Measurements from ENCODE around the gene STOX2.
A peak's percentile ranks its signal among the peaks of the same experiment; 100 is the strongest.

STOX2 gene

DNA sequence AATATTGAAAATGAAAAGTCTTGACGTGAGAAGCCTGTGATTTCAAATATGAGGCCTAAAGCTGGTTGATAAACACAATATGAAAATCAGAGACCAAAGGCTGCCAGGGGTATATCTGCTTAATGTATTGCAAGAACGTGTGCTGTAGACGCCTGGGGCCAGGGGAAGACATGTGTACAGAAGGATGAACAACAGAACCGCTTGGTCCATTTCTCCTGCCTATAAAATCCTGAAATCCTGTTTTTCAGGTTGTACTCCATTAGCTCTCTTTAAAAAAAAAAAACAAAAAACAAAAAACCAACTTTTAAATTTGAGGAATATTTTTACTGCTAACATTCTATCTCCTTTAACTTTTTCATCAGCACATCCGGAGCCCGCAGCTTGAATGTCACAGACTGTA lies 109.2 kb downstream of the STOX2 start:
- no peak overlapping the region for H3K27ac ChIP-seq (ENCODE audit: low read length)
- no peaks in the 10 kb centered on the region for H3K27me3 ChIP-seq (ENCODE audit: low read depth, low read length)
- no peaks in the 10 kb centered on the region for H3K9me3 ChIP-seq (ENCODE audit: control insufficient read depth in 1 of 2, low read length in 2 of 2)
- no peaks in the 10 kb centered on the region for H3K36me3 ChIP-seq (ENCODE audit: control insufficient read depth in 1 of 2, insufficient read depth in 2 of 2, low read length in 2 of 2)
- H3K4me1 ChIP-seq (ENCODE audit: control insufficient read depth in 1 of 2, insufficient read depth in 2 of 2, low read length in 2 of 2) = peaks cover 0 to 6% of the 10 kb centered on the region in 2 donors
- H3K4me3 ChIP-seq (ENCODE audit: low read depth in 1 of 2, low read length in 2 of 2) = no peak overlapping the region

- peaks cover 0 to under 1% of the 10 kb centered on the region in 2 donors for H3K4me1 ChIP-seq (ENCODE audit: control insufficient read depth in 1 of 2, insufficient read depth in 2 of 2, low read length in 2 of 2)
- H3K27me3 ChIP-seq (ENCODE audit: low read depth, low read length) = no peaks in the 10 kb centered on the region
- no peaks in the 10 kb centered on the region for H3K36me3 ChIP-seq (ENCODE audit: control insufficient read depth in 1 of 2, insufficient read depth in 2 of 2, low read length in 2 of 2)
- no peak overlapping the region for H3K27ac ChIP-seq (ENCODE audit: low read length)
- peak overlapping the region; percentile 22 to 32 for H3K4me3 ChIP-seq (ENCODE audit: low read depth in 1 of 2, low read length in 2 of 2)
- H3K9me3 ChIP-seq (ENCODE audit: control insufficient read depth in 1 of 2, low read length in 2 of 2) = no peaks in the 10 kb centered on the region
Observed at GRCh38 chr4:184016759-184017668, 111.9 kb downstream of the STOX2 start.

DNA sequence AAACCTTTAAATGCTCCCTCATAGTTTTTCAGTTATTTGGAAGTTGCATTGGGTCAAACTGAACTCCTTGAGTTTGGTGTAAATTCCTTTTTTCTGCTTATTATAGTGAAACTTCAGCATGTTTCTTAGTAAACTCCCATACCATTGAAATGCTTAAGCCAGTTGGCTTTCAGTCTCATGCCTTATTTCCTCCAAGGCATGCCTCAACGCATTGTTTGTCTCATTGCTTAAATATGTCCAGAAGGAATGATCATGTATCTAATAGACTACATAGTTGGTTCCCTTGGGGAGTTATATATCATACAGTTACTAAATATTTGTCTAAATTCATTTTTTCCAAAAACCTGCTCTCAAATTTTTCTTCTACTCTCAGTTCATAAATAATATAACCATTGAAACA lies 114.0 kb downstream of the STOX2 start:
- H3K36me3 ChIP-seq (ENCODE audit: control insufficient read depth in 1 of 2, insufficient read depth in 2 of 2, low read length in 2 of 2) = no peaks in the 10 kb centered on the region
- no peaks in the 10 kb centered on the region for H3K9me3 ChIP-seq (ENCODE audit: control insufficient read depth in 1 of 2, low read length in 2 of 2)
- H3K27me3 ChIP-seq (ENCODE audit: low read depth, low read length) = no peaks in the 10 kb centered on the region
- no peak overlapping the region for H3K4me3 ChIP-seq (ENCODE audit: low read depth in 1 of 2, low read length in 2 of 2)
- H3K4me1 ChIP-seq (ENCODE audit: control insufficient read depth in 1 of 2, insufficient read depth in 2 of 2, low read length in 2 of 2) = no peaks in the 10 kb centered on the region
- no peak overlapping the region for H3K27ac ChIP-seq (ENCODE audit: low read length)

GRCh38 chr4:184019667-184020623 lies 114.8 kb downstream of the STOX2 start:
- Histone ChIP-seq H3K9me3 (ENCODE audit: control insufficient read depth in 1 of 2, low read length in 2 of 2) (no peaks in the 10 kb centered on the region), H3K36me3 (ENCODE audit: control insufficient read depth in 1 of 2, insufficient read depth in 2 of 2, low read length in 2 of 2) (no peaks in the 10 kb centered on the region), H3K27me3 (ENCODE audit: low read depth, low read length) (no peaks in the 10 kb centered on the region), H3K27ac (ENCODE audit: low read length) (no peak overlapping the region), H3K4me1 (ENCODE audit: control insufficient read depth in 1 of 2, insufficient read depth in 2 of 2, low read length in 2 of 2) (no peaks in the 10 kb centered on the region), H3K4me3 (ENCODE audit: low read depth in 1 of 2, low read length in 2 of 2) (no peak overlapping the region)

DNA sequence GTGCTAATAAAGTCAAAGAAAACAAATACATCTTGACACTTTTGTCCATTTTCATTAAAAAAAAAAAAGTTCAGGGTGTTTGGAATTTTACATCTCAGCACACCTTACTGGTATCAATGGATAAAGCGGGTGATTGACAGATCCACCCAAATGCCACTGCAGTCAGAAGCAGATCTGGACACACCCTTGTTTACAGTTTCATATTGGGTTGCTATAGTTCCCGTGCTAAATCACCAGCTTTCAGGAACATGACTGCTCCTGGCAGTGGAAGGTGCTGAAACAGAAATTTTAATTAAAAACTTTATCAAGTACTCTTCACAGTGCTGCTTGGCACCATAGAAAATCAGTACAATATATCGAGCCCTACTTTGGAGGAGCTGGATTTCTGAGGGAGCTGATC lies 116.3 kb downstream of the STOX2 start:
- no peaks in the 10 kb centered on the region for H3K9me3 ChIP-seq (ENCODE audit: control insufficient read depth in 1 of 2, low read length in 2 of 2)

DNA sequence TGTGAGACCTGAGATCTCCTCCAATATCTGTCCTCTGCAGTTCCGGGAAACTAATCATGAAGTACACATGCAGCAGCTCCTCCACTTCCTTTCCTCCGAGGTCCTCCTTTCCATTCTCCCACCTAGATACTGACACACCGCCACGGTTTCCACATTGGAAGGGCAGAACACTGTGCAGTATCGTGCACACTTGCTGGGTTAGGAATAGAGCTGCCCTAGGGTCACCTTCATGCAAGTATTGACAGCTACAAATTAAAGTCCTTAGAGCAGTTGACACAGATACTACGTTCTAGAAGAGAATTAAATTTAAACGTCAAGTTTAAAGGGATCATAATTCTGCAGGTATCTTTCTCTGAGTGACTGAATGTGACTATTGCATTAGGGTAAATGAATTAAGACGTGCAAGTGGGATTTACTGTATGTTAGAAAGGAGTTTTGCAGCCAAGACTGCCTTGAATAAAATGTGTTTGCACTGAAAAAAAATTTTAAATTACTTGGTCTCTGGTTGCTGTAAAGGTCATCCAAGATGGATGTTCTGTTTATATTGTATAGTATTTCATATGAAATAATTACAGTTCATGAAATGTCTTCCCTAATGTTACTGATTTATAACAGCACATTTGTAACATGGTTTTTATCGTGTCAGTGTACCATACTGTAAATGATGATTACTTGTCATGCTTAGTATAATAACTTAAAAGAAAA lies 117.7 kb downstream of the STOX2 start:
- H3K4me3 ChIP-seq (ENCODE audit: low read depth in 1 of 2, low read length in 2 of 2) = no peak overlapping the region
- no peaks in the 10 kb centered on the region for H3K4me1 ChIP-seq (ENCODE audit: control insufficient read depth in 1 of 2, insufficient read depth in 2 of 2, low read length in 2 of 2)
- H3K27me3 ChIP-seq (ENCODE audit: low read depth, low read length) = no peaks in the 10 kb centered on the region
- H3K36me3 ChIP-seq (ENCODE audit: control insufficient read depth in 1 of 2, insufficient read depth in 2 of 2, low read length in 2 of 2) = no peaks in the 10 kb centered on the region
- no peaks in the 10 kb centered on the region for H3K9me3 ChIP-seq (ENCODE audit: control insufficient read depth in 1 of 2, low read length in 2 of 2)
- no peak overlapping the region for H3K27ac ChIP-seq (ENCODE audit: low read length)

More for the DNA sequence above, 116.3 kb downstream of the STOX2 start:
- Histone ChIP-seq H3K4me3 (ENCODE audit: low read depth in 1 of 2, low read length in 2 of 2) (no peak overlapping the region), H3K27ac (ENCODE audit: low read length) (no peak overlapping the region), H3K4me1 (ENCODE audit: control insufficient read depth in 1 of 2, insufficient read depth in 2 of 2, low read length in 2 of 2) (no peaks in the 10 kb centered on the region), H3K36me3 (ENCODE audit: control insufficient read depth in 1 of 2, insufficient read depth in 2 of 2, low read length in 2 of 2) (no peaks in the 10 kb centered on the region), H3K27me3 (ENCODE audit: low read depth, low read length) (no peaks in the 10 kb centered on the region)

DNA sequence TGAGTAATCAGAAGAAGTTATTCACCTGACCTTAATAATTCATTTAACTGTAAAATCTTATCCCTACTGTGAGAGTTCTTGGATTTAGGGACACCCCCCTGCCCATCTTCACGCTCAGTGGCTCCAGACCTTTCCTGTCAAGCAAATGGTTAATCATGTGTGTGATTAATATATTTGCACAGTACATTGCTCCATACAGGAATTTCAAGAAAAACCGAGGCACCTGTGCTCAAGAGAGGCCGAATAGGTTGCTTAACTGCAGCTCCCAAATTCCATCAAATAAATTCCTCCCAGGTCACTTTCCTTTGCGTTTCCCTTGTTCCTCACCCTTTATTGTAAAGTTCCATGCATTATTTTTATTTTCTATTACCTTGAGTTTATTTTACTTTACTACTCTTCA lies 119.5 kb downstream of the STOX2 start:
- no peaks in the 10 kb centered on the region for H3K36me3 ChIP-seq (ENCODE audit: control insufficient read depth in 1 of 2, insufficient read depth in 2 of 2, low read length in 2 of 2)
- H3K27me3 ChIP-seq (ENCODE audit: low read depth, low read length) = no peaks in the 10 kb centered on the region
- H3K27ac ChIP-seq (ENCODE audit: low read length) = no peak overlapping the region
- H3K4me1 ChIP-seq (ENCODE audit: control insufficient read depth in 1 of 2, insufficient read depth in 2 of 2, low read length in 2 of 2) = no peaks in the 10 kb centered on the region
- H3K4me3 ChIP-seq (ENCODE audit: low read depth in 1 of 2, low read length in 2 of 2) = no peak overlapping the region
- no peaks in the 10 kb centered on the region for H3K9me3 ChIP-seq (ENCODE audit: control insufficient read depth in 1 of 2, low read length in 2 of 2)

- Histone ChIP-seq H3K36me3 (ENCODE audit: control insufficient read depth in 1 of 2, insufficient read depth in 2 of 2, low read length in 2 of 2) (no peaks in the 10 kb centered on the region), H3K4me3 (ENCODE audit: low read depth in 1 of 2, low read length in 2 of 2) (peak overlapping the region; percentile 34 to 40), H3K27ac (ENCODE audit: low read length) (no peak overlapping the region), H3K9me3 (ENCODE audit: control insufficient read depth in 1 of 2, low read length in 2 of 2) (no peaks in the 10 kb centered on the region), H3K4me1 (ENCODE audit: control insufficient read depth in 1 of 2, insufficient read depth in 2 of 2, low read length in 2 of 2) (no peaks in the 10 kb centered on the region), H3K27me3 (ENCODE audit: low read depth, low read length) (no peaks in the 10 kb centered on the region)
Observed at GRCh38 chr4:184028561-184029374, 123.7 kb downstream of the STOX2 start.

GRCh38 chr4:184030036-184030435 lies 124.9 kb downstream of the STOX2 start:
- H3K4me1 ChIP-seq (ENCODE audit: control insufficient read depth in 1 of 2, insufficient read depth in 2 of 2, low read length in 2 of 2) = no peaks in the 10 kb centered on the region
- H3K27me3 ChIP-seq (ENCODE audit: low read depth, low read length) = no peaks in the 10 kb centered on the region
- no peaks in the 10 kb centered on the region for H3K9me3 ChIP-seq (ENCODE audit: control insufficient read depth in 1 of 2, low read length in 2 of 2)
- H3K36me3 ChIP-seq (ENCODE audit: control insufficient read depth in 1 of 2, insufficient read depth in 2 of 2, low read length in 2 of 2) = no peaks in the 10 kb centered on the region
- H3K27ac ChIP-seq (ENCODE audit: low read length) = no peak overlapping the region
- H3K4me3 ChIP-seq (ENCODE audit: low read depth in 1 of 2, low read length in 2 of 2) = no peak overlapping the region

DNA sequence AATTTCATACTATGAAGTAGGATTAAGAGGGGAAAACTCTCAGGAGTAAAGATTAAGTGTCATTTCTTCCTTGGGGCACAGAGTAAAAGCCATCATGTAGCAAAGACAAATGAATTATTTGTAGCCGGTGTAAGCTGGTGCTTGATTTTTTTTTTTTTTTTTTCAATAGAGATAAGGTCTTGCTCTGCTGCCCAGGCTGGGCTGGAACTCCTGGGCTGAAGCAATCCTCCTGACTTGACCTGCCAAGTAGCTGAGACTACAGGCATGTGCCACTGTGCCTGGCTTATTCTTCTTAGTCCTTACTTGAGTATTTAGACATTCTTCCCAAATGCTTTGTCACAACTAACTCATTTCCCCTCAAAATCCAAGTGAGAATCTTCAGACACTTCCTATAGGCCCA lies 125.7 kb downstream of the STOX2 start:
- Histone ChIP-seq H3K27me3 (ENCODE audit: low read depth, low read length) (no peaks in the 10 kb centered on the region), H3K27ac (ENCODE audit: low read length) (no peak overlapping the region), H3K4me1 (ENCODE audit: control insufficient read depth in 1 of 2, insufficient read depth in 2 of 2, low read length in 2 of 2) (no peaks in the 10 kb centered on the region)

More for the DNA sequence above, 125.7 kb downstream of the STOX2 start:
- Histone ChIP-seq H3K4me3 (ENCODE audit: low read depth in 1 of 2, low read length in 2 of 2) (no peak overlapping the region), H3K36me3 (ENCODE audit: control insufficient read depth in 1 of 2, insufficient read depth in 2 of 2, low read length in 2 of 2) (no peaks in the 10 kb centered on the region), H3K9me3 (ENCODE audit: control insufficient read depth in 1 of 2, low read length in 2 of 2) (no peaks in the 10 kb centered on the region)
